Left renal pelvis (tissue), 4 donors: Measurements from ENCODE around the gene DLX1. TPM values are rescaled to one million over a fixed set of nuclear protein-coding genes. Genes with fewer than 3 reads are reported as not detected.
"Not testable (repeated sequence)": the region's sequence is repeated elsewhere in the genome, so short reads cannot be mapped to it uniquely, and the experiment has no call there.

Experiments used
- DNase-seq, 4 donors: peaks; one replicate each; pipeline ENCODE4 v3.0.0-alpha.2; 2013; ENCODE audit warnings: low read depth in 4 of 4, low spot score in 3 of 4
- polyA plus RNA-seq, 4 donors: library from polyadenylated mRNA; unstranded; fragments of 120-200 nt; gene quantifications; one replicate each; pipeline ENCODE4 v1.2.1, GENCODE V29; 2013; ENCODE audit not compliant: insufficient read length in 4 of 4

The DLX1 gene
- under 1 TPM; 0.10 to 0.62 (median 0.19) TPM for polyA plus RNA-seq

GRCh38 chr2:172085460-172086159 lies at the start of gene DLX1:
Gene DLX1, plus strand, starts transcription at chr2:172085507. Its CDS starts 171 bp downstream, at chr2:172085678.
- no peak for DNase-seq

DNA sequence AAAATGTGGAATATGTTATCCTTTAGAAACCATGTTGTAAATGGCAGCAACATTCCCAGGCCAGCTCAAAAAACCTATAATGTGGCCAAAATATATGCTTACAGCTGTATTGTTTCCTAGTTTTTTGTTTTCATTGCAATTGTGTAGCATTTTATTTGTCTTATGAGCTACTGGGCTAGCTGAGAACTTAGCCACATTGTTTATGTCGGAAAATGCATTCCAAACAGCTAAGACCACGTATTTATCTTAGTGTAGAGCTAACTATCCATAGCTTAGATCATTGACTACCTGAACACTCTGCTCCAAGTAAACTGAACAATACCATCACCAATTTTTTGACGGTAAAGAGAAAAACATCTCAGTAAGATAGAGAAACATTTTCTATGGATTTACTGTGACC lies 47.2 kb upstream of the DLX1 start:
- DNase-seq, result no peak

DNA sequence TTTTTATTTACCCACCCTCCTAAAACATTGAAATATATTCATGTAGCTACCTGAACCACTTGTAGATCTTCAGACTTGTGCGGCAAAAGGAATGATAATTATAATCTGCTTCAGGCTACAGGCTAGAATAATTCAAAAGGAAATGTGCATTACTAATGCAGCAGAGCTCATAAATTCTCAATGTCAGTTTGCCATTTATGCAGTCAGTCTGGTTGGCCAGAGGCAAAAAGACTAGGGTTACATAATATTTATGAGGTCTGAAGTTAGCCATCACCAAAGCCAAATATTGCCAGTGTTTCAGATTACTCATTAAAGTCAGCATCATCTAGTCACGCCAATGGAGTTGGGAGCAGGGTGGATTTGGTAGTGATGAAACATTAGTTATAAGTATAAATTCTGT lies 46.7 kb upstream of the DLX1 start:
- no peak for DNase-seq

DNA sequence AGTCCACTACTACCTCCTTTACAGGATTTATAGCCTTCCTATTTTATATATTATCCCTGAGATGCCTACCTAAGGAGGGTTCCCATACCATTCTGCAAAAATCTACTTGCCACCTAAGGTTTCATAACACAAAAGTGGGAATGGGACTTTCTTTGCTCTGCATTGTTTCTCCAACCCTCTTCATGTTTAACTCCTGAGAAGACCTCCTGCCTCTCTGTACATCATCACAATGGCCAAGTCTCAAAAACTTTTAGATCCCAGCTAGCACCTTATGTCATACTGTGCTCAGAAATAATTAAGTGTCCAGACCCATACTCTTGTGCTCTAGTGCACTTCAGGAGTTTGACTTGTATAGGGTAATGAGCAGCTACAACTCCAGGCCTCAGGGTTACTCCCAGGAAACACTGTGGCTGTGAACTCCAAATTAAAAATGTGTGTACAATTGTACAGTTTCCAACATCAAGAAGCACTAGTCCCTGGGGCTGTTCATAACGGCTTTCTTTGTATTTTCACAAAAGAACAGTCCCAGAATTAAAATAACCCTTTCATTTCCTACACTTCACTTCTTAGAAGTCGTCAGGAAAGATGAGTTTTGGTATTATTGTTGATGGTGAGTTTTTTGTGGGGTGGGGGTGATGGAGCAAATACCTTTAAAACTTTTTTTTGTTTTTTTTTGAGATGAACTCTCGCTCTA lies 46.1 kb upstream of the DLX1 start:
- DNase-seq, result no peak

DNA sequence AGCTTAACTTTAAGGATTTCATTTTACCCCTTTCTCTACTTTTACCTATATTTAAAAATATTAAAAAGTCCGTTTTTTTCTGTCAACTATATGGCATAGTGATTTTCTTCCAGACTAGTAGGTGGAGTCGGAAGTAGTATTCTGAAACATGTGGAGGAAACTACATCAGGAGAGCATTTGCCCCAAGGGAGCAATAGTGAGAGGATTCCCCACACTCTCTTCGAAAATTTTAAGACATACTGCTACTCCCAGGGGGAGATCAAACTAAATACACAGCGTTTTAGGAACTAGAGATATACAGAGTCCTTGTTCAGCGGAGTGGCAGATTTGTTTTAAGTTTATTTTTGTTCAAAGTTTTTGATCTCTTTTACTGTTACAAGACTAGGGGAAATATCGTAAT lies 45.0 kb upstream of the DLX1 start:
- DNase-seq, result no peak

GRCh38 chr2:172046080-172046678 lies 39.1 kb upstream of the DLX1 start:
- no peak for DNase-seq

- no peak for DNase-seq
These were observed 38.3 kb upstream of the DLX1 start for GRCh38 chr2:172046866-172047565.

DNA sequence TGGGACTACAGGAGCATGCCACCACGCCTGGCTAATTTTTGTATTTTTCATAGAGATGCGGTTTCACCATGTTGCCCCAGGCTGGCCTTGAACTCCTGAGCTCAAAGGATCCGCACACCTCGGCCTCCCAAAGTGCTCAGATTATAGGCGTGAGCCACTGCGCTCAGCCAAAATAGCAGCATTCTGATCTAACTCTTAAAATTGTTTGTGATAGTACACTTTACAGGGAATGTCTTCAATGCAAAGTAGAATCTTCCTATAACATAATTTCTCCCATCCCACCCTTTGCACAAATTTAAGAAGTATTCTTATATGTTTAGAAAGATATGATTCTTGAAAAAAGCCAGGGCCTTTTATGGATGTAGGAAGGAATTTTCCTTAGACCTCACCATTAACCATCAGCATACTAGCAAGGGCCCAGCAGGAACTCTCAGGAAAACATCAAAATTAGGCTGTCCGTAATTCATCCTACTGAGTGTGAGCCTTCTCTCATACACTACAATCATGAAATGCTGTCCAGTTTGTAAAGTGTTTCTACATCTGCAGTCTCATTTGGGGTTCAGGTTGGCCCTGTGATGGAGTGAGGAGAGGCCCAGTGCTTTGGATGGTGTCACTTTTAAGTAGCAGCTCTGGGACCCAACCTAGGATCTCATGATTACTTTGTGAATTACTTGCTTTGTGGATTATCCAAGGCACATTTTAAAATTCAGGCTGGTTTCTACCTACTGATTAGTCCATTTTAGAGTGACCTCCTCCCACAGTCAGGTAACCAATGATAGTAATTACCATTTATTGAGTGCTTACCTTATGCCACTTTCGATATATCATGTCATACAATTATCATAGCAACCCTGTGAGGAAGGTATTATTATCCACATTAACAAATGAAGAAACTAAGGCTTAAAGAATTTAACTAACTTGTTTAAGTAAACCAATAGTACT lies 37.5 kb upstream of the DLX1 start:
- no peak for DNase-seq

DNA sequence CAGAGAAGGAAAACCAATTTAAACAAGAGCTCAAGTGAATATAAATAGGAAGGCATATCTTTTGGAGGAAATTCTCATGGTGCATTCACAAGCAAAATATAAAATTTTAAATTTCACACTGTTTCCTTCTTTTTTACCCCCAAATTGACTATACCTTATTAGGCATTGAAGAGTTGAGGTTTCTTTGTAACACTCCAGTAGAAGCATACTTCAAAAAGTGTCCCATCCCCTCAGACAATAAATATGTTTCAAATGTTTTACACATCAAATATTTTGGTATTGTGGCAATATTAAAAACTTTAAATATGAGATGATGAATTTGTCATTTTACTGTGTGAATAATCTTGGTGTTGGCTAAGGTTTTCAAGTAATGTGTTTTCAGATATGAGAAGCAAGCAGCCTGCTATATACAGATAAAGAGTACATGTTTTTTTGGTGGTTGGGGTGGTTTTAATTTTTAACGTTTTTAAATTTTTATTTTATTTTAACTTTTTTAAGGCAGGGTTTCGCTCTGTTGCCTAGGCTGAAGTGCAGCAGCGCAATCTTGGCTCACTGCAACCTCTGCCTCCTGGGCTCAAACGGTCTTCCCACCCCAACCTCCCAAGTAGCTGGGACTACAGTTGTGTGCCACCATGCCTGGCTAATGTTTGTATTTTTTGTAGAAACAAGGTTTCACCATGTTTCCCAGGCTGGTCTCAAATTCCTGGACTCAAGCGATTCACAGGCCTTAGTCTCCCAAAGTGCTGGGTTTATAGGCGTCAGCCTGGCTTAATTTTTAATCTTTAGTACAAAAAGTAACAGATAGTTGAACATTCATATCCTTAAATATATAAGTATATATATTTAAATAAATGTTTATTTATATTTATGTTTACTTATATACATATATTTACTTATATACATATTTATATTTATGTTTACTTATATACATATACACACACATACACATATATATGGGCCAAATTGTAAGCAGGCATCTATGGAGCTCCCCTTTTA lies 36.5 kb upstream of the DLX1 start:
- DNase-seq, result no peak

- DNase-seq, result no peak
These were observed 35.7 kb upstream of the DLX1 start for GRCh38 chr2:172049567-172050120.

DNA sequence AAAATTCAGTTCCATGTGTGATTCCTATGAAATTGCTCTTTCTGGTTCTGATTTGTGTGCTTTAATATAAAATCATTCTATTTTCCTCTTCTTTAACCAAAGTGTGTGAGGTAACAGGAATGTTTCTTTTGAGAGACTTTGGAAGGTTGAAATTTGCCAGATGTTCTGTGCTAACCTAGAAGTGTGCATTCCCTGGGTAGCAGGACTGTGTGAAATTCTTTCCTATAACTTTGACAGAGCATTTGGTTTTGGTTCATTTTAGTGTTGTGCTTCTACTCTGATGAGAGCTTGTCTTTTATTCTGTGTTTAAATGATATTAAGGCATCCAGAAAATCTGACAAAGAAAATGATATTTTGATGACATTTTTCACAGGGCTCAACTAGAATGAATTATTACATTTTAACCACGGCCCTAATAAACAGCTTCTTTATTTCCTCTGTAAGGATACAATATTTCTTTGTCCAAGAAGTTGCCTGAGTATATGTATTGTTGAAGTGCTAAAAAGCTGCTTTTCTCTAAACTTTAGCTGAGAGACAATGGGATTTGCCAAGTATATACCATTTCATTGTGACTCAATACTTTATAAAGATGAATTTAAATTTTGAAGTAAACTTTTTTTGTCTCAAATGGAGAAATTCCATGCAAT lies 34.7 kb upstream of the DLX1 start:
- no peak for DNase-seq

DNA sequence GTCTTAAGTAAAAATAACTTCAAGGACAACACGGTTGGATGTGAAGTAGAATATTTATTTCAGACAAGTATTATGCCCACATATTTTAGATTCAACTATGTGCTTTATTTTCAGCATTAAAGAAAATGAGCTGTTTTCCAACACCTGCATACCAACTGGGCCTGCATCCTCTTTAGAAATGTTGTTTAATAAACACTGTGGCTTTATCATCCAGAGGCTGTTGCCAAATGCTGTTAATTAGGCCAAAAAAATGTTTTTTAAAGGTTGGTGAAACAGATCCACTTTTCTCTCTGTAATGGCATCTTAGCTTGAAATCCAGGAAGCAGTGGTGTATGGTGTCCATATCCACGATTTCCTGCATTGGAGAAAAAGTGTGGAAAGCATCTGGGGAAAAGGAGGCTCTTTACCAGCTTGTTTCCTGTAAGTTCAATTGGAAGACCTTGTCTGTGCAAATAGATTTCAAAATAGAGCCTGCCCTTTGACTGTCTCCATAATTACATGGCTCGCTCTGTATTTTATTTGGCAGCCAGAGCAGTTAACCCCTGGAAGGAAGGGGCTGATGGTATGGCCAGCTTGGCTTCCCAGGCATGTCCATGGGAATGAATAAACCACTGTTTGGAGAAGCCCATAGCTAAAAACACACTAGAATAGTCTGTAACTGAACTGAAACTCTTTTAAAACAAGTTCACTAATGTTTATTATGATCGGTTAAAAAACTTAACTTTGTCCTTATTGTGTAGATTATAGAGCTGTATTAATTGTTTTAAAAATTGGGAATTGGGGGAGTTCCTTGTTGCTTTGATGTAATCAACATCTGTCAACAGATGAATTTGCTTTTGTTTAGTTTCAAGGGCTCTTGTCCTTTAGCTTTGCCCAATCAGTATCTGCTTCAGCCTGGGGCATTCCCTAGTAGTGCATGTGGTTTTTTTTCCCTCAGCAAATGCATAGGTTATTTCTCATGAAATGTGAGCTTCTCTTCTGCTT lies 33.0 kb upstream of the DLX1 start:
- DNase-seq, result no peak

DNA sequence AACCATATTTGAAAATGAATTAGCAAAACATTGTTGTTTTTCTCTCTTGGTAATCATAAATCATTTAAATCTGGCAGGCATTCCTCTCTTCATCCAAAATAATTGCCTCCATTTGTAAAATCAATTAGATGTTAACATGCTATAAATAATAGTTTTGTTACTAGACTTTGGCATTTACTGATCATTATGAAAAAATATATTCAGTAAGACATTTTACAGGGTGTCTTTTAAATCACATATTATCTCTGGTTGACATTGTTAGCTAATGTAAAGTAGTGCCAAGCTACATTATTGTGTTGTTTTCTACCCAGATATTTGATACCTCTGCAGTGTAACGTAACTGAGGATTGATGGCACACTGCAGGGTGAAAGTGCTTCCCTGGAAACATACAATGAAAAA lies 31.8 kb upstream of the DLX1 start:
- no peak for DNase-seq

- DNase-seq, result no peak
These were observed 29.0 kb upstream of the DLX1 start for GRCh38 chr2:172056293-172056692.

DNA sequence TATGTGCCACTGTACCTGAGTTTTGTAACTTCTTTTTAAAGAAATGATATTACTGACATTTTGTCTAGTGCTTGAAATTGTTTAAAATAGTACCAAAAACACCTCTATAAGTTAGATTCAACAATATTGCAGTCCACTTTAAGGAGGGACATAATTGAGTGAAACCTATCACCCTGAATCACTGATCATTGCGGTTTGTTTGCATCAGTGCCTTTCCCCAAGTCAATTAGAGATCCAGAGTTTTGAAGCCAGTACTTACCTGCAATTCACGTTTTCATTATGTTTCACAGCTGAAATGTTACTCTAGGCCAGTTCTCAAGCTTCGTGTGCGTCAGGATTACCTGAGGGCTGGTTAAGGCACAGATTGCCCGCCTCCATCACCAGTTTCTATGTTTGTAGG lies 26.6 kb upstream of the DLX1 start:
- no peak for DNase-seq

DNA sequence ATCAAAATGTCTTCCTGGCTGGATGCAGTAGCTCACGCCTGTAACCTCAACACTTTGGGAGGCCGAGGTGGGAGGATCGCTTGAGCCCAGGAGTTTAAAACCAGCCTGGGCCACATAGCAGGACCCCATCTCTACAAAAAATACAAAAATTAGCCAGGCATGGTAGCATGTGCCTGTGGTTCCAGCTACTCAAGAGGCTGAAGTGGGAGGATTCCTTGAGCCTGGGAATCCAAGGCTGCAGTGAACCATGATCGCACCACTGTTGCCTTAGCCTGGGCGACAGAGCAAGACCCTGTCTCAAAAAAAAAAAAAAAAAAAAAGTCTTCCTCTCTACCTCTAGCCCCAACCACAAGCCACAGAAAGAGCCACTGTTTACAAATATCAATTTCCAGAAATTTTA lies 25.2 kb upstream of the DLX1 start:
- not testable (repeated sequence) for DNase-seq

GRCh38 chr2:172062402-172063004 lies 22.8 kb upstream of the DLX1 start:
- DNase-seq, result no peak
